Left lung (tissue), 10 donors: ENCODE data around the gene MAST1. TPM values are rescaled to one million over a fixed set of nuclear protein-coding genes. Genes with fewer than 3 reads are reported as not detected.
A peak's percentile ranks its signal among the peaks of the same experiment; 100 is the strongest.
"Not testable (repeated sequence)": the region's sequence is repeated elsewhere in the genome, so short reads cannot be mapped to it uniquely, and the experiment has no call there.

Experiments used
- ATAC-seq: fragments of 200-7000 bp; cut with Tn5 transposase; one replicate; pipeline ENCODE4 v1.9.1; 2020; ENCODE audit warnings: moderate library complexity
- DNase-seq, 4 donors: peaks; one replicate each; pipeline ENCODE4 v3.0.0-alpha.2; 2013 to 2020
- H3K27ac ChIP-seq, 2 donors: fragments of 200-600 bp; sonication (generic) in 1 of 2; one replicate each; pipeline versions ENCODE4 v1.5.0 to v1.8.0; 2020 to 2021
- H3K27me3 ChIP-seq, 2 donors: fragments of 200-600 bp; sonication (generic) in 1 of 2; one replicate each; pipeline versions ENCODE4 v1.5.0 to v1.8.0; 2020 to 2021
- H3K36me3 ChIP-seq, 2 donors: fragments of 200-600 bp; sonication (generic) in 1 of 2; one replicate each; pipeline versions ENCODE4 v1.5.0 to v1.8.0; 2020 to 2021
- H3K4me1 ChIP-seq, 2 donors: fragments of 200-600 bp; one replicate each; pipeline ENCODE4 v1.8.0; 2021
- H3K4me3 ChIP-seq, 2 donors: fragments of 200-600 bp; sonication (generic) in 1 of 2; one replicate each; pipeline versions ENCODE4 v1.5.0 to v1.8.0; 2020 to 2021; ENCODE audit warnings: mild to moderate bottlenecking in 1 of 2
- H3K9me3 ChIP-seq, 2 donors: fragments of 200-600 bp; sonication (generic) in 1 of 2; one replicate each; pipeline versions ENCODE4 v1.5.0 to v1.8.0; 2020 to 2021
- CTCF ChIP-seq, 2 donors: fragments of 200-600 bp; sonication (generic) in 1 of 2; IDR thresholded peaks; one replicate each; pipeline versions ENCODE4 v1.5.0 to v1.8.0; 2021; ENCODE audit warnings: antibody characterized with exemption in 2 of 2
- intact Hi-C, 2 donors: fragments of 100-400 bp; cut with DNase I; formaldehyde crosslinking; loops; one replicate each; pipeline versions ENCODE4 v1.11.2 to v1.14.2; 2022
- polyA plus RNA-seq, 6 donors: library from polyadenylated mRNA; unstranded; fragments of 120-200 nt; gene quantifications; one replicate each; pipeline ENCODE4 v1.2.1, GENCODE V29; 2013; ENCODE audit not compliant: insufficient read length in 6 of 6
- total RNA-seq, 2 donors: library from RNA; stranded (reverse); fragmentation: NEBNext Ultra II Directional; extraction: Animal tissue kit (Norgen Biotek cat#: 25700); gene quantifications; one replicate each; pipeline ENCODE4 v1.2.1, GENCODE V29; 2021
- donor health status: DM: no; HTN: yes; CAD: no.
- donor health status: DM: no; HTN: no; CAD: no.

MAST1 gene
- total and polyA plus RNA-seq, 8 donors: 0.15 to 2.4 (median 1.5) TPM

GRCh38 chr19:12842511-12842910 is 4.2 kb downstream of the MAST1 start:
- H3K27me3 ChIP-seq: peaks cover 41 to 100% of the 10 kb centered on the region in 2 donors
- no peak for TF ChIP-seq CTCF (IDR thresholded peaks at IDR 0.05)
- intact Hi-C loops: no loop called here

GRCh38 chr19:12843328-12843727 is 5.0 kb downstream of the MAST1 start:
- ATAC-seq: no peak
- H3K4me1 ChIP-seq: peaks cover 0 to 23% of the 10 kb centered on the region in 2 donors
- TF ChIP-seq CTCF (IDR thresholded peaks at IDR 0.05): no peak
- no peak overlapping the region for H3K4me3 ChIP-seq
- DNase-seq: no peak
- H3K36me3 ChIP-seq: no peaks in the 10 kb centered on the region
- intact Hi-C loops: no loop called here
- H3K9me3 ChIP-seq: no peaks in the 10 kb centered on the region
- no peak overlapping the region for H3K27ac ChIP-seq
- peaks cover 34 to 100% of the 10 kb centered on the region in 2 donors for H3K27me3 ChIP-seq

More at GRCh38 chr19:12842511-12842910, 4.2 kb downstream of the MAST1 start:
- Histone ChIP-seq H3K36me3 (no peaks in the 10 kb centered on the region), H3K9me3 (no peaks in the 10 kb centered on the region), H3K27ac (no peak overlapping the region), H3K4me3 (no peak overlapping the region), H3K4me1 (peaks cover 0 to 18% of the 10 kb centered on the region in 2 donors)
- ATAC-seq: no peak
- no peak for DNase-seq

DNA sequence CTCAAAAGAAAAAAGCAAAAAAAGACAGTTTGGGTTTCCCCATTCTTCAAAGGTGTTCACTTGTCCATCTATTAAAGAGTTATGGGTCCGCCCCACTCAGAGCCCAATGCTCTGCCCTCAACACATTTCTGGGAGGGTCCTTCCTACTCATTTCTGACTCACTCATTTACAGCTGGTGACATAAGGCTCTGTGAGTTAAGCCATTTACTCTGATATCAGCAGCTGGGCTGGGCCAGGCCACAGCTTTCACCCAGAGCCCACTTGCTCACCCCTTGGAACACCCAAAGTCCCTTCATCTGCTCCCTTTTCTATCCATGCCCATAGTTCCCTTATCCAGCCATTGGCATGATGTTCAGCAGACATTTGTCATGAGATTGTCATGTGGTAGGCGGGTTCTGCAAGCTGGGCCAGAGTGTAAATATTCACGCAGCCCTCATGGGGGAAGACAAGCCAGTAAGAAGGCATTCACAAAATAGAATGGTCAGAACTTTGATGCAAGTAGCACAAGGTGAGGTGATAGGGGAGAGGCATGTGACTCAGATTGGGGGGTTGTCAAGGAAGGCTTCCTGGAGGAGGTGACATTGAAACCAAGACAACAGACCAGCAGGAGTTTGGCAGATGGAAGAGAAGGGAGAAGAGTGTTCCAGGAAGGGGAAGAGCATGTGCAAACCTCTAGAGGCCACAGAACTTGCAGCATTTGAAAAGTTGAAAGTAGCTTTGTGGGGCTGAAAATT is 5.9 kb downstream of the MAST1 start:
- Histone ChIP-seq H3K9me3 (no peaks in the 10 kb centered on the region), H3K36me3 (no peaks in the 10 kb centered on the region), H3K27me3 (peaks cover 26 to 100% of the 10 kb centered on the region in 2 donors), H3K4me1 (peaks cover 0 to 16% of the 10 kb centered on the region in 2 donors), H3K27ac (no peak overlapping the region), H3K4me3 (no peak overlapping the region)
- no peak for TF ChIP-seq CTCF (IDR thresholded peaks at IDR 0.05)
- intact Hi-C loops: no loop called here
- DNase-seq: no peak
- ATAC-seq: no peak

- Histone ChIP-seq H3K27me3 (peaks cover 3 to 84% of the 10 kb centered on the region in 2 donors), H3K4me1 (peaks cover 0 to 12% of the 10 kb centered on the region in 2 donors)
- H3K9me3 ChIP-seq, H3K4me3 ChIP-seq, DNase-seq, H3K27ac ChIP-seq, intact Hi-C loops, ATAC-seq, H3K36me3 ChIP-seq: not testable (repeated sequence)
Observed at GRCh38 chr19:12846613-12847012, 8.3 kb downstream of the MAST1 start.

DNA sequence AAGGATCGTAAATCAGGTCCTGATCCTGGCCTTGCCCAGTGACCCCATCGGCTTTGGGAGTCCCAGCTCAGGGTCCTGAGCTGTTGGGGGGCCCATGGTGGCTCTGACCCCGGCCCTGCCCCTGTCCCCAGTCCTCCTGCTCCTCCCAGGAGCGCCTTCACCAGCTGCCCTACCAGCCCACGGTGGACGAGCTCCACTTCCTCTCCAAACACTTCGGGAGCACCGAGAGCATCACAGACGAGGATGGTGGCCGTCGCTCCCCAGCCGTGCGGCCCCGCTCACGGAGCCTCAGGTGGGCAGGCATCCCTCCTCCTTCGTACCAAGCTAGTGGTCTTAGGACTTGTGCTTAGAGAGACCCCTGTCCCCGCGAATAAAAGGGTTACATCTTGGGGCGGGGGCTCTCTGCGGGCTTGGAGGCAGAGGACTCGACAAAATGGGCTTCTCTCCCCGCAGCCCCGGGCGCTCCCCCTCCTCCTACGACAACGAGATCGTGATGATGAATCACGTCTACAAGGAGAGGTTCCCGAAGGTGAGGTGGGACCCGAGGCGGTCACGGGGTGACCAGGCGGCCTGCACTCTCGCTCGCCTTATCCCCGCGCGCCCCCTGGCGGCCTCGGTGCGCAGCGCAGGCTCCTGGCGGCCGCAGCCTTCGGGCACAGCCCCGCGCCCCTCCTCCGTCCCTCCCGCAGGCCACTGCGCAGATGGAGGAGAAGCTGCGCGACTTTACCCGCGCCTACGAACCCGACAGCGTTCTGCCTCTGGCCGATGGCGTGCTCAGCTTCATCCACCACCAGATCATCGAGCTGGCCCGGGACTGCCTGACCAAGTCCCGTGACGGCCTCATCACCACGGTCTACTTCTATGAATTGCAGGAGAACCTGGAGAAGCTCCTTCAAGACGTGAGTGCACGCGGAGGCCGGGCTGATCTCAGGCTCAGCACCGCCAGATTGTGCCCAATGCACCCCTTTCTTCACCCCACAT is 9.1 kb downstream of the MAST1 start:
- ATAC-seq (peak; percentile 100), DNase-seq (peak; percentile 76 to 99 (median 86))
- no peak overlapping the region for H3K27ac ChIP-seq
- H3K9me3 ChIP-seq: no peaks in the 10 kb centered on the region
- TF ChIP-seq CTCF (IDR thresholded peaks at IDR 0.05): peak; percentile 99 to 100
- peaks cover 0 to 76% of the 10 kb centered on the region in 2 donors for H3K27me3 ChIP-seq
- intact Hi-C loops: no loop called here
- no peaks in the 10 kb centered on the region for H3K36me3 ChIP-seq
- H3K4me1 ChIP-seq: peaks cover 0 to 12% of the 10 kb centered on the region in 2 donors
- no peak overlapping the region for H3K4me3 ChIP-seq
